H9 (cell line): Measurements from ENCODE around the gene KRTAP5-6. TPM values are rescaled to one million over a fixed set of nuclear protein-coding genes. Genes with fewer than 3 reads are reported as not detected.

Experiments used
- DNase-seq: peaks from one replicate; pipeline ENCODE4 v3.0.0-alpha.2; 2017
- H2AFZ ChIP-seq: one replicate; pipeline ENCODE4 v1.6.1; 2013; ENCODE audit warnings: mild to moderate bottlenecking, low read length, control low read depth, moderate library complexity
- H2AK5ac ChIP-seq: 2 replicates; pipeline ENCODE4 v1.6.1; 2013; ENCODE audit warnings: low read length, control low read depth, mixed read lengths; ENCODE audit not compliant: insufficient read length
- H2BK120ac ChIP-seq: one replicate; pipeline ENCODE4 v1.6.1; 2013; ENCODE audit warnings: low read depth, mild to moderate bottlenecking, low read length, control low read depth, inconsistent platforms; ENCODE audit not compliant: poor library complexity, severe bottlenecking
- H2BK12ac ChIP-seq: 2 replicates; pipeline ENCODE4 v1.6.1; 2013; ENCODE audit warnings: low read length, control low read depth, mixed read lengths, low read depth; ENCODE audit not compliant: insufficient read length
- H2BK15ac ChIP-seq: 2 replicates; pipeline ENCODE4 v1.6.1; 2013; ENCODE audit warnings: low read depth, low read length, control low read depth
- H2BK20ac ChIP-seq: one replicate; pipeline ENCODE4 v1.6.1; 2013; ENCODE audit warnings: low read depth, mild to moderate bottlenecking, low read length, control low read depth, inconsistent platforms; ENCODE audit not compliant: poor library complexity, severe bottlenecking
- H2BK5ac ChIP-seq: 2 replicates; pipeline ENCODE4 v1.6.1; 2013; ENCODE audit warnings: low read length, control low read depth, mixed read lengths; ENCODE audit not compliant: insufficient read length
- H3K14ac ChIP-seq: 2 replicates; pipeline ENCODE4 v1.6.1; 2013; ENCODE audit warnings: low read length, control low read depth; ENCODE audit not compliant: insufficient read depth
- H3K18ac ChIP-seq: 2 replicates; pipeline ENCODE4 v1.6.1; 2013; ENCODE audit warnings: low read depth, mild to moderate bottlenecking, mixed read lengths, low read length, control low read depth; ENCODE audit not compliant: insufficient read length
- H3K23ac ChIP-seq: 2 replicates; pipeline ENCODE4 v1.6.1; 2013; ENCODE audit warnings: low read length, control low read depth, mixed read lengths, low read depth; ENCODE audit not compliant: insufficient read length
- H3K23me2 ChIP-seq: 2 replicates; pipeline ENCODE4 v1.6.1; 2013; ENCODE audit warnings: low read depth, mild to moderate bottlenecking, mixed read lengths, low read length, control low read depth; ENCODE audit not compliant: insufficient read length, poor library complexity, severe bottlenecking
- H3K27ac ChIP-seq: 2 replicates; pipeline ENCODE4 v1.5.1; 2013; ENCODE audit warnings: low read length, control low read depth, mixed read lengths, low read depth; ENCODE audit not compliant: insufficient read length
- H3K27me3 ChIP-seq: 2 replicates; pipeline ENCODE4 v1.6.1; 2013; ENCODE audit warnings: low read length, control low read depth, inconsistent platforms; ENCODE audit not compliant: insufficient read depth
- H3K4ac ChIP-seq: 2 replicates; pipeline ENCODE4 v1.6.1; 2013; ENCODE audit warnings: low read depth, mild to moderate bottlenecking, control low read depth, inconsistent platforms, low read length, moderate library complexity
- H3K4me1 ChIP-seq: 2 replicates; pipeline ENCODE4 v1.6.1; 2013; ENCODE audit warnings: low read length, control low read depth, inconsistent platforms; ENCODE audit not compliant: insufficient read depth
- H3K4me2 ChIP-seq: 2 replicates; pipeline ENCODE4 v1.6.1; 2013; ENCODE audit warnings: low read length, control low read depth, mixed read lengths; ENCODE audit not compliant: insufficient read length, insufficient read depth
- H3K56ac ChIP-seq: 2 replicates; pipeline ENCODE4 v1.6.1; 2013; ENCODE audit warnings: low read depth, mild to moderate bottlenecking, mixed read lengths, low read length, control low read depth; ENCODE audit not compliant: insufficient read length
- H3K79me1 ChIP-seq: 2 replicates; pipeline ENCODE4 v1.6.1; 2013; ENCODE audit warnings: low read depth, mild to moderate bottlenecking, moderate library complexity, low read length, control low read depth, inconsistent platforms; ENCODE audit not compliant: insufficient read depth, poor library complexity, severe bottlenecking
- H3K79me2 ChIP-seq: 2 replicates; pipeline ENCODE4 v1.6.1; 2013; ENCODE audit warnings: low read length, control low read depth, inconsistent platforms; ENCODE audit not compliant: insufficient read depth
- H3K9ac ChIP-seq: 2 replicates; pipeline ENCODE4 v1.6.1; 2013; ENCODE audit warnings: low read length, control low read depth, mixed read lengths; ENCODE audit not compliant: insufficient read length; ENCODE audit errors: extremely low read depth
- H3K9me3 ChIP-seq: one replicate; pipeline ENCODE4 v1.6.1; 2013; ENCODE audit warnings: low read depth, low read length, inconsistent platforms; ENCODE audit not compliant: control insufficient read depth
- H3T11ph ChIP-seq: one replicate; pipeline ENCODE4 v1.6.1; 2013; ENCODE audit warnings: mild to moderate bottlenecking, low read length, control low read depth, inconsistent platforms
- H4K20me1 ChIP-seq: one replicate; pipeline ENCODE4 v1.6.1; 2013; ENCODE audit not compliant: control insufficient read depth, insufficient read length, insufficient read depth
- H4K5ac ChIP-seq: 2 replicates; pipeline ENCODE4 v1.6.1; 2013; ENCODE audit warnings: low read depth, mild to moderate bottlenecking, mixed read lengths, low read length, control low read depth; ENCODE audit not compliant: insufficient read length
- H4K8ac ChIP-seq: replicated peaks from 2 replicates; pipeline ENCODE4 v1.6.1; 2013; ENCODE audit warnings: low read length, control low read depth, mixed read lengths, low read depth; ENCODE audit not compliant: insufficient read length
- H4K91ac ChIP-seq: 2 replicates; pipeline ENCODE4 v1.6.1; 2013; ENCODE audit warnings: low read depth, mild to moderate bottlenecking, moderate library complexity, mixed read lengths, low read length, control low read depth; ENCODE audit not compliant: insufficient read length
- H3K27ac Mint-ChIP-seq, 3 experiments: 2 replicates in 2 of 3; 3 replicates in 1 of 3; pipeline ENCODE4 v1.8.0; 2020 to 2021; ENCODE audit warnings: mixed read lengths in 3 of 3, mild to moderate bottlenecking in 1 of 3, moderate library complexity in 1 of 3
- H3K27me3 Mint-ChIP-seq: 2 replicates; pipeline ENCODE4 v1.8.0; 2021; ENCODE audit warnings: low read depth, mild to moderate bottlenecking, moderate library complexity, mixed read lengths
- H3K36me3 Mint-ChIP-seq, 3 experiments: 2 replicates in 2 of 3; 3 replicates in 1 of 3; pipeline ENCODE4 v1.8.0; 2020 to 2021; ENCODE audit warnings: low read depth in 3 of 3, mixed read lengths in 3 of 3; ENCODE audit not compliant: insufficient read depth in 1 of 3
- H3K4me1 Mint-ChIP-seq, 2 experiments: 2 replicates each; pipeline ENCODE4 v1.8.0; 2020; ENCODE audit warnings: mixed read lengths in 2 of 2
- H3K4me3 Mint-ChIP-seq, 2 experiments: 2 replicates in 1 of 2; 3 replicates in 1 of 2; pipeline ENCODE4 v1.8.0; 2020 to 2021; ENCODE audit warnings: mild to moderate bottlenecking in 2 of 2, mixed read lengths in 2 of 2, moderate library complexity in 1 of 2
- H3K9me3 Mint-ChIP-seq, 2 experiments: 2 replicates in 1 of 2; 3 replicates in 1 of 2; pipeline ENCODE4 v1.8.0; 2020; ENCODE audit warnings: mild to moderate bottlenecking in 2 of 2, mixed read lengths in 2 of 2, moderate library complexity in 1 of 2
- CTCF ChIP-seq: fragments of 200-600 bp; sonication (generic); conservative IDR thresholded peaks from 3 replicates; pipeline ENCODE4 v1.8.0; 2021; ENCODE audit warnings: antibody characterized with exemption, mild to moderate bottlenecking
- WGBS: extraction: QIAGEN DNeasy Blood & Tissue Kit; methylation state at CpG from one replicate; pipeline ENCODE4 v1.1.7; 2013; ENCODE audit warnings: missing lambda C conversion rate, low lambda C conversion rate, mixed read lengths; ENCODE audit not compliant: insufficient read length; ENCODE audit errors: extremely low coverage; 5-methylcytosine and 5-hydroxymethylcytosine counted together
- total RNA-seq: library from RNA; stranded (reverse); gene quantifications from 2 replicates; pipeline ENCODE4 v1.2.1, GENCODE V29; 2021

Gene KRTAP5-6
- total RNA-seq, 1 experiment from 2014 or later: not detected

GRCh38 chr11:1742869-1743584 is 46.0 kb downstream of the KRTAP5-6 start:
- no peaks in the 10 kb centered on the region for H3K79me1 ChIP-seq
- H3K56ac ChIP-seq: no peak overlapping the region
- H2BK5ac ChIP-seq: no peak overlapping the region
- no peak overlapping the region for H3T11ph ChIP-seq
- H4K20me1 ChIP-seq: peaks cover 14% of the 10 kb centered on the region
- Mint-ChIP-seq H3K9me3 (peaks cover 4 to 9% of the 10 kb centered on the region in 2 experiments; a peak in 4 of 5 replicates), H3K36me3 (peaks cover 0 to 4% (median 0%) of the 10 kb centered on the region in 3 experiments; a peak in 2 of 7 replicates), H3K27me3 (peaks cover 32% of the 10 kb centered on the region), H3K4me1 (no peaks in the 10 kb centered on the region), H3K27ac (no peak overlapping the region), H3K4me3 (no peak overlapping the region)
- H2BK120ac ChIP-seq: no peak overlapping the region
- H3K9me3 ChIP-seq: no peaks in the 10 kb centered on the region
- no peak overlapping the region for H3K27ac ChIP-seq
- no peak for TF ChIP-seq CTCF
- no peak overlapping the region for H4K8ac ChIP-seq
- H3K23me2 ChIP-seq: no peaks in the 10 kb centered on the region
- no peak overlapping the region for H3K23ac ChIP-seq
- no peak overlapping the region for H4K5ac ChIP-seq
- H2BK12ac ChIP-seq: no peak overlapping the region
- no peak overlapping the region for H2BK15ac ChIP-seq
- H4K91ac ChIP-seq: no peak overlapping the region
- H2AK5ac ChIP-seq: no peak overlapping the region
- H3K4me2 ChIP-seq: no peak overlapping the region
- H3K79me2 ChIP-seq: no peaks in the 10 kb centered on the region
- H3K9ac ChIP-seq: no peak overlapping the region
- no peak overlapping the region for H3K14ac ChIP-seq
- no peak overlapping the region for H3K4ac ChIP-seq
- 100% methylated on average over 2 of the region's 3 CpGs for WGBS
- no peak overlapping the region for H2AFZ ChIP-seq
- no peak overlapping the region for H3K18ac ChIP-seq
- no peak for DNase-seq
- H3K4me1 ChIP-seq: no peaks in the 10 kb centered on the region
- H2BK20ac ChIP-seq: no peak overlapping the region
- peaks cover 1% of the 10 kb centered on the region; the same call in 1 of the 2 replicates for H3K27me3 ChIP-seq
